K562 (cell line): Measurements from ENCODE around the gene SBK3. TPM values are rescaled to one million over a fixed set of nuclear protein-coding genes. Genes with fewer than 3 reads are reported as not detected.
A peak's percentile ranks its signal among the peaks of the same experiment; 100 is the strongest.

Source experiments
- ATAC-seq: fragments of 200-7000 bp; cut with Tn5 transposase; 3 replicates; pipeline ENCODE4 v1.9.1; 2020; ENCODE audit warnings: moderate library complexity
- BruUV-seq: library from RNA; stranded (reverse); fragments of 400-500 nt; replicated peaks from 2 replicates; lab custom pipeline; 2021; lab: Mats Ljungman, UMichigan
- CTCF ChIA-PET: fragments of 300-600 bp; formaldehyde crosslinking; extraction: SDS; loops from one replicate; lab custom pipeline; 2021; ENCODE audit warnings: low intra/inter-chr PET ratio; lab: Yijun Ruan, JAX
- POLR2A ChIA-PET: fragments of 300-600, 350-650 bp; sonication (Branson Sonifier 250); formaldehyde crosslinking; extraction: SDS; loops from one replicate; lab custom pipeline; 2021; ENCODE audit warnings: antibody characterized with exemption, inconsistent platforms; lab: Yijun Ruan, JAX
- DNase-seq, 4 experiments: peaks; one replicate each; pipeline versions ENCODE4 v3.0.0 to v3.0.0-alpha.2; 2011 to 2018; ENCODE audit warnings: low spot score in 3 of 4, mixed read lengths in 3 of 4; ENCODE audit errors: extremely low read depth in 1 of 4
- FAIRE-seq: peaks from 2 replicates; lab custom pipeline; 2011; peaks lifted over from hg19 to GRCh38; lab: Jason Lieb, UNC
- H2AFZ ChIP-seq: 2 replicates; pipeline ENCODE4 v1.6.0; 2011; ENCODE audit warnings: low read depth, low read length, control low read depth, inconsistent platforms
- H3K27ac ChIP-seq: fragments of 200-600 bp; 3 replicates; pipeline ENCODE4 v1.8.0; 2011; ENCODE audit warnings: low read depth, mild to moderate bottlenecking, control low read depth, inconsistent platforms, low read length, moderate library complexity, mixed read lengths; ENCODE audit errors: extremely low read depth
- H3K27me3 ChIP-seq, 2 experiments: fragments of 300-600 bp in 1 of 2; 2 replicates in 1 of 2; 3 replicates in 1 of 2; pipeline versions ENCODE4 v1.6.0 to v1.8.0; 2011; ENCODE audit warnings: inconsistent platforms in 2 of 2, low read length in 2 of 2, mild to moderate bottlenecking in 1 of 2, mixed read lengths in 1 of 2, moderate library complexity in 1 of 2; ENCODE audit not compliant: control insufficient read depth in 2 of 2, insufficient read depth in 2 of 2
- H3K36me3 ChIP-seq: fragments of 300-600 bp; 3 replicates; pipeline ENCODE4 v1.8.0; 2011; ENCODE audit warnings: mild to moderate bottlenecking, low read length, inconsistent platforms; ENCODE audit not compliant: control insufficient read depth, insufficient read depth
- H3K4me1 ChIP-seq, 2 experiments: fragments of 200-600 bp in 1 of 2; replicated peaks in 1 of 2; 2 replicates in 1 of 2; 3 replicates in 1 of 2; pipeline versions ENCODE4 v1.5.1 to v1.8.0; 2011; ENCODE audit warnings: inconsistent platforms in 2 of 2, low read length in 2 of 2, mild to moderate bottlenecking in 1 of 2, mixed read lengths in 1 of 2, moderate library complexity in 1 of 2; ENCODE audit not compliant: control insufficient read depth in 2 of 2, insufficient read depth in 2 of 2
- H3K4me2 ChIP-seq: 2 replicates; pipeline ENCODE4 v1.6.1; 2011; ENCODE audit warnings: low read length, control low read depth, inconsistent platforms, mixed read lengths; ENCODE audit not compliant: insufficient read depth
- H3K4me3 ChIP-seq: fragments of 200-600 bp; sonication (generic), shearing (Covaris generic); 2 replicates; pipeline ENCODE4 v1.5.1; 2016; ENCODE audit warnings: control low read depth, inconsistent platforms
- H3K79me2 ChIP-seq: fragments of 200-600 bp; 3 replicates; pipeline ENCODE4 v1.8.0; 2011; ENCODE audit warnings: low read length, inconsistent platforms; ENCODE audit not compliant: control insufficient read depth, insufficient read depth
- H3K9ac ChIP-seq, 2 experiments: 2 replicates each; pipeline versions ENCODE4 v1.6.0 to v1.6.1; 2011; ENCODE audit warnings: low read depth in 2 of 2, low read length in 2 of 2, control low read depth in 1 of 2, inconsistent platforms in 1 of 2, mild to moderate bottlenecking in 1 of 2, mixed read lengths in 1 of 2; ENCODE audit not compliant: insufficient read depth in 1 of 2
- H3K9me1 ChIP-seq: one replicate; pipeline ENCODE4 v1.6.0; 2011; ENCODE audit warnings: inconsistent platforms, mild to moderate bottlenecking, low read length, moderate library complexity; ENCODE audit not compliant: control insufficient read depth, insufficient read depth
- H3K9me3 ChIP-seq: replicated peaks from 2 replicates; pipeline ENCODE4 v1.5.1; 2011; ENCODE audit warnings: low read depth, low read length, inconsistent platforms; ENCODE audit not compliant: control insufficient read depth, insufficient read depth
- H4K20me1 ChIP-seq: replicated peaks from 2 replicates; pipeline ENCODE4 v1.6.1; 2011; ENCODE audit warnings: low read length, inconsistent platforms, mixed read lengths; ENCODE audit not compliant: control insufficient read depth, insufficient read depth
- ATF1 ChIP-seq, 2 experiments: fragments of 450-650 bp in 1 of 2; IDR thresholded peaks; 2 replicates each; pipeline ENCODE4 v1.6.1; 2016; ENCODE audit warnings: missing compliant biosample characterization in 1 of 2, missing genetic modification characterization in 1 of 2
- MYC ChIP-seq, 2 experiments: fragments of 250-450 bp in 1 of 2; sonication (Bioruptor Pico) in 1 of 2; IDR thresholded peaks; 2 replicates each; pipeline versions ENCODE4 v1.5.1 to v1.6.1; 2012 to 2021; ENCODE audit warnings: low read depth in 2 of 2, borderline replicate concordance in 1 of 2, improper control_type of control experiment in 1 of 2, low read length in 1 of 2, mild to moderate bottlenecking in 1 of 2, moderate library complexity in 1 of 2
- NRF1 ChIP-seq, 2 experiments: fragments of 450-650 bp; IDR thresholded peaks in 1 of 2; conservative IDR thresholded peaks in 1 of 2; 2 replicates each; pipeline ENCODE4 v1.6.1; 2014; ENCODE audit warnings: mild to moderate bottlenecking in 2 of 2
- PTTG1 ChIP-seq: fragments of 450-650 bp; IDR thresholded peaks from 2 replicates; pipeline ENCODE4 v1.6.1; 2016; ENCODE audit warnings: low read depth, mild to moderate bottlenecking, missing genetic modification characterization, missing compliant biosample characterization
- SNAPC5 ChIP-seq: fragments of 250-450 bp; sonication (Bioruptor Pico); IDR thresholded peaks from 2 replicates; pipeline ENCODE4 v1.8.0; 2021; ENCODE audit warnings: moderate library complexity, mild to moderate bottlenecking, inconsistent platforms
- ZBTB17 ChIP-seq: fragments of 450-650 bp; formaldehyde crosslinking; IDR thresholded peaks from 2 replicates; pipeline ENCODE4 v1.4.0; 2020; ENCODE audit warnings: mild to moderate bottlenecking
- ZNF518B ChIP-seq: fragments of 250-450 bp; sonication (Bioruptor Pico); IDR thresholded peaks from 2 replicates; pipeline ENCODE4 v1.5.0; 2021; ENCODE audit warnings: mild to moderate bottlenecking, moderate library complexity
- WGBS: fragments of 100-300 bp; shearing (Covaris generic); methylation state at CpG from one replicate; pipeline ENCODE4 v1.1.6; 2016; ENCODE audit warnings: low coverage, mixed read lengths; ENCODE audit not compliant: insufficient coverage; ENCODE audit errors: missing lambda C conversion rate; 5-methylcytosine and 5-hydroxymethylcytosine counted together
- in situ Hi-C: fragments of 300-500 bp; cut with MboI; formaldehyde crosslinking; loops from 4 replicates; pipeline ENCODE4 v1.15.0; 2018; ENCODE audit warnings: inconsistent platforms, mixed read lengths
- intact Hi-C: fragments of 100-400 bp; cut with micrococcal nuclease; formaldehyde crosslinking; loops from 2 replicates; pipeline ENCODE4 v1.14.2; 2022
- polyA plus RNA-seq, 8 experiments: library from polyadenylated mRNA; depleted of rRNA in 4 of 8; stranded (reverse) in 5 of 8; unstranded in 3 of 8; fragments of >200 nt; fragmentation: Nextera tagmentation in 2 of 8; fragmentation: Illumina TruSeq in 1 of 8; extraction: Ambion mirVana in 2 of 8; extraction: Trizol in 1 of 8; gene quantifications; 2 replicates each; pipeline versions ENCODE4 v1.2.1 to v1.2.3, GENCODE V29; 2011 to 2014; ENCODE audit warnings: inconsistent platforms in 1 of 8, missing spikeins in 1 of 8
- total RNA-seq, 7 experiments: library from RNA; depleted of rRNA in 6 of 7; stranded (reverse); fragments of >200 nt in 6 of 7; fragmentation: Illumina TruSeq in 2 of 7; extraction: Trizol in 2 of 7; gene quantifications; 2 replicates each; pipeline versions ENCODE4 v1.2.1 to v1.2.3, GENCODE V29; 2011 to 2021; ENCODE audit warnings: low replicate concordance in 1 of 7
- TF ChIP-seq, protein P1 (sequence below), 2 experiments: fragments of 450-650 bp; IDR thresholded peaks; 2 replicates each; pipeline ENCODE4 v1.6.1; 2016
- TF ChIP-seq, protein P2 (sequence below): fragments of 200-800 bp; sonication (Bioruptor generic); IDR thresholded peaks from 2 replicates; pipeline ENCODE4 v1.6.1; 2017; ENCODE audit warnings: missing genetic modification characterization, missing compliant biosample characterization
- TF ChIP-seq, protein P3 (sequence below), 2 experiments: fragments of 450-650 bp in 1 of 2; sonication (generic) in 1 of 2; formaldehyde crosslinking in 1 of 2; IDR thresholded peaks in 1 of 2; conservative IDR thresholded peaks in 1 of 2; 2 replicates each; pipeline versions ENCODE4 v1.6.1 to v1.8.1; 2016 to 2023; ENCODE audit warnings: mild to moderate bottlenecking in 2 of 2, moderate library complexity in 2 of 2, inconsistent platforms in 1 of 2, missing genetic modification reagents in 1 of 2

The SBK3 gene
- total and polyA plus RNA-seq, 9 of the 15 experiments (the other 6 are each of a cell fraction or from before 2014, with no cell fraction given): 0.11 to 0.43 (median 0.13) TPM; not detected in 6

DNA sequence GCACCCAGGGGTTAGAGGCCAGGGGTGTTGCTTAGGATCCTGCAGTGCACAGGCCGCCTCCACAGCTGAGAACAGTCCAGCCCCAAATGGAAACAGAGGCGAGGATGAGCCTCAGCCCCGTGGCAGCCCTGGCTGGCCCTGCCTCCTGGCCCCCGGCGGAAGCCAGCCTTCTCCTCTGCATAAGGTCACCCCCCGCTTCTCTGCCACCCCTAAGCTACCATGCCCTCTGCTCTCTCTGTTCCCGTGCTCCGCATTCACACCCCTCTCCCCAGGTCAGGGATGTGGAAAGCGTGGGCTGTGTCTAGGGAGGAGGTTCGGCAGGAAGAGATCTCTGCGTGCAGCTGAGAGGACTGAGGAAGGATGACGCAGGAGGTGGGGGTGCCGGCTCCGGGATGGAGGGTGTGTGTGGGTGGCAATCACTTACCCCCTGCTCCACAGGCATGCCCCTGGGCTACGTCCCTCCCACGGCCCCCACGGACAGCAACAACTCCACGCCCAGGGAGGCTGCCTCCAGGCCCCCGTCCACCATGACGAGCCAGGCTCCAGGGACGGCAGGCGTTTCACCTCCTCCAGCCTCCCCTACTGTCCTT is 51.1 kb downstream of the SBK3 start:
- Histone ChIP-seq H3K4me1 (peaks cover 12 to 48% of the 10 kb centered on the region in 2 experiments), H3K27ac (no peak overlapping the region; the same call in 2 of the 3 replicates), H3K9ac (peak overlapping the region; percentile 38 to 74; a peak in 3 of 4 replicates), H4K20me1 (no peaks in the 10 kb centered on the region), H3K36me3 (no peaks in the 10 kb centered on the region), H3K9me3 (no peaks in the 10 kb centered on the region), H2AFZ (peak overlapping the region; percentile 93), H3K9me1 (no peaks in the 10 kb centered on the region), H3K4me2 (peak overlapping the region; percentile 78), H3K79me2 (no peaks in the 10 kb centered on the region), H3K4me3 (peak overlapping the region; percentile 22), H3K27me3 (peaks cover 0 to 4% of the 10 kb centered on the region in 2 experiments; a peak in 1 of 5 replicates)
- CTCF ChIA-PET: no interaction called here
- BruUV-seq: no TSS peak
- no peak for FAIRE-seq
- POLR2A ChIA-PET: interaction anchor here (0.7 to 2.8 kb wide), 3 partner anchors 9 to 143 kb away, joined by 3 to 12 read pairs (median 11); partner anchors contain the start of gene NAT14
- ATAC-seq: peak; percentile 64
- WGBS: 16% methylated on average over 21 of the region's 22 CpGs
- peak; percentile 61 to 82 (median 74) for DNase-seq
- intact Hi-C loops: no loop called here
- in situ Hi-C loops: no loop called here
- TF ChIP-seq, protein P1, sequence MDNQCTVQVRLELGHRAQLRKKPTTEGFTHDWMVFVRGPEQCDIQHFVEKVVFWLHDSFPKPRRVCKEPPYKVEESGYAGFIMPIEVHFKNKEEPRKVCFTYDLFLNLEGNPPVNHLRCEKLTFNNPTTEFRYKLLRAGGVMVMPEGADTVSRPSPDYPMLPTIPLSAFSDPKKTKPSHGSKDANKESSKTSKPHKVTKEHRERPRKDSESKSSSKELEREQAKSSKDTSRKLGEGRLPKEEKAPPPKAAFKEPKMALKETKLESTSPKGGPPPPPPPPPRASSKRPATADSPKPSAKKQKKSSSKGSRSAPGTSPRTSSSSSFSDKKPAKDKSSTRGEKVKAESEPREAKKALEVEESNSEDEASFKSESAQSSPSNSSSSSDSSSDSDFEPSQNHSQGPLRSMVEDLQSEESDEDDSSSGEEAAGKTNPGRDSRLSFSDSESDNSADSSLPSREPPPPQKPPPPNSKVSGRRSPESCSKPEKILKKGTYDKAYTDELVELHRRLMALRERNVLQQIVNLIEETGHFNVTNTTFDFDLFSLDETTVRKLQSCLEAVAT (IDR thresholded peaks at IDR 0.05): peak in 1 of 2 experiments; percentile 93; a peak in 2 of 4 replicates
- TF ChIP-seq, protein P2, sequence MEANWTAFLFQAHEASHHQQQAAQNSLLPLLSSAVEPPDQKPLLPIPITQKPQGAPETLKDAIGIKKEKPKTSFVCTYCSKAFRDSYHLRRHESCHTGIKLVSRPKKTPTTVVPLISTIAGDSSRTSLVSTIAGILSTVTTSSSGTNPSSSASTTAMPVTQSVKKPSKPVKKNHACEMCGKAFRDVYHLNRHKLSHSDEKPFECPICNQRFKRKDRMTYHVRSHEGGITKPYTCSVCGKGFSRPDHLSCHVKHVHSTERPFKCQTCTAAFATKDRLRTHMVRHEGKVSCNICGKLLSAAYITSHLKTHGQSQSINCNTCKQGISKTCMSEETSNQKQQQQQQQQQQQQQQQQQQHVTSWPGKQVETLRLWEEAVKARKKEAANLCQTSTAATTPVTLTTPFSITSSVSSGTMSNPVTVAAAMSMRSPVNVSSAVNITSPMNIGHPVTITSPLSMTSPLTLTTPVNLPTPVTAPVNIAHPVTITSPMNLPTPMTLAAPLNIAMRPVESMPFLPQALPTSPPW (CRISPR knock-in tag): peak; percentile 48
- no peak for TF ChIP-seq PTTG1 (tag)
- peak; percentile 98 for TF ChIP-seq ZBTB17 (CRISPR knock-in tag)
- TF ChIP-seq ZNF518B: no peak
- TF ChIP-seq MYC (IDR thresholded peaks at IDR 0.05; ENCODE audit: low read depth, low read length): peak; percentile 21; the same call in 1 of the 2 replicates
- TF ChIP-seq MYC (CRISPR knock-in tag; IDR thresholded peaks at IDR 0.05; ENCODE audit: borderline replicate concordance, low read depth): peak; percentile 62; the same call in 1 of the 2 replicates
- TF ChIP-seq SNAPC5 (CRISPR knock-in tag): no peak
- TF ChIP-seq ATF1 (CRISPR knock-in tag; IDR thresholded peaks at IDR 0.05): no peak
- peak; percentile 77 for TF ChIP-seq ATF1 (tag; IDR thresholded peaks at IDR 0.05)
- no peak; a peak in 1 of 4 replicates for TF ChIP-seq NRF1 (conservative IDR thresholded peaks at IDR 0.05 in 1 of 2, IDR thresholded peaks at IDR 0.05 in 1 of 2)
- TF ChIP-seq, protein P3, sequence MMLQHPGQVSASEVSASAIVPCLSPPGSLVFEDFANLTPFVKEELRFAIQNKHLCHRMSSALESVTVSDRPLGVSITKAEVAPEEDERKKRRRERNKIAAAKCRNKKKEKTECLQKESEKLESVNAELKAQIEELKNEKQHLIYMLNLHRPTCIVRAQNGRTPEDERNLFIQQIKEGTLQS (IDR thresholded peaks at IDR 0.05): 0 out of 2 replicates have a peak, but pooled peaks have one; percentile 36
- TF ChIP-seq, protein P3 (CRISPR knock-in tag; conservative IDR thresholded peaks at IDR 0.05): no peak
